Epithelial cell of esophagus (primary cell): ENCODE data around the gene MARCHF9.
A peak's percentile ranks its signal among the peaks of the same experiment; 100 is the strongest.

Source experiments
- DNase-seq: peaks from one replicate; pipeline ENCODE4 v3.0.0; 2010; ENCODE audit warnings: low read depth
- H3K4me3 ChIP-seq: 2 replicates; pipeline ENCODE4 v1.5.1; 2011; ENCODE audit warnings: mild to moderate bottlenecking, low read length, control low read depth
- TF ChIP-seq, protein P1 (sequence below): IDR thresholded peaks from 2 replicates; pipeline ENCODE4 v1.5.1; 2011; ENCODE audit warnings: low read depth, mild to moderate bottlenecking, low read length, control low read depth, inconsistent platforms; ENCODE audit not compliant: insufficient read depth; ENCODE audit errors: missing control alignments

The MARCHF9 gene

DNA sequence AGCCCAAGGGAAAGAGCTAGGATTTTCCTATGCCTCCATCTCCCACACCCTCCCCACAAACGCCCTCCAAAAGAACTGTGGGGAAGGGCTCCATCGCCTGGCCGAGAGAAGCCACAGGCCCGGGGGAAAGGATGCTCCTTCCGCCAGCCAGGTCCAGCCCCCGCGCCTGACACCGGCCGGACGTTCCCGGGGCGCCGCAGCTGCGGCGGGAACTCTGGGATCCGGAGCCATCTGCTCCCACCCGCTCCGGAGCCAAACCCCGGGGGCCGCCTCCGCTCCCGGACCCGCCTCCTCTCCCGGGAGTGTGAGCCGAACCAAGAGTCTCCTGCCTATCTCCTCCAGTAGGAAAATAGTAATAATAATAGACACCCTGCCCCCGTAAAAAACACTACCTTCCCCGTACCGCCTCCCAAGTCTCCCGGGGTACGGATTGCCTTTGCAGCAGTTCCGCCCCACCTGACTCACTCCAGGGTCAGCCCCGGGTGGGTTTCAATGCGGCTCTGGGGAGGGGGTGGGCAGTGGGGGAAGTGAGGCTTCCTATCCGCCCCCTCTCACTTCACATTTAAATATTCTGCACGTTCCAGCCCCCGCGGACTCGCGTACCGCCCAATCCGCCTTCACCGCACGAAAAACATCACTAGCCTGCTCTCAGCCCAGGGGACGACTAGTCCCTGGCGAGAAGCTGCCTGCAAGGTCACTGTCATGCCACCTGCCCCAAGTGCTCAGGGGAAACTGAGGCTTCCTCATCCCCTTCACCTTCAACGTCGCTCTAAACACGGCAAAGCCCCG is 18.8 kb upstream of the MARCHF9 start:
- no peak for DNase-seq
- H3K4me3 ChIP-seq = no peak overlapping the region
- TF ChIP-seq, protein P1, sequence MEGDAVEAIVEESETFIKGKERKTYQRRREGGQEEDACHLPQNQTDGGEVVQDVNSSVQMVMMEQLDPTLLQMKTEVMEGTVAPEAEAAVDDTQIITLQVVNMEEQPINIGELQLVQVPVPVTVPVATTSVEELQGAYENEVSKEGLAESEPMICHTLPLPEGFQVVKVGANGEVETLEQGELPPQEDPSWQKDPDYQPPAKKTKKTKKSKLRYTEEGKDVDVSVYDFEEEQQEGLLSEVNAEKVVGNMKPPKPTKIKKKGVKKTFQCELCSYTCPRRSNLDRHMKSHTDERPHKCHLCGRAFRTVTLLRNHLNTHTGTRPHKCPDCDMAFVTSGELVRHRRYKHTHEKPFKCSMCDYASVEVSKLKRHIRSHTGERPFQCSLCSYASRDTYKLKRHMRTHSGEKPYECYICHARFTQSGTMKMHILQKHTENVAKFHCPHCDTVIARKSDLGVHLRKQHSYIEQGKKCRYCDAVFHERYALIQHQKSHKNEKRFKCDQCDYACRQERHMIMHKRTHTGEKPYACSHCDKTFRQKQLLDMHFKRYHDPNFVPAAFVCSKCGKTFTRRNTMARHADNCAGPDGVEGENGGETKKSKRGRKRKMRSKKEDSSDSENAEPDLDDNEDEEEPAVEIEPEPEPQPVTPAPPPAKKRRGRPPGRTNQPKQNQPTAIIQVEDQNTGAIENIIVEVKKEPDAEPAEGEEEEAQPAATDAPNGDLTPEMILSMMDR = peak; percentile 21

DNA sequence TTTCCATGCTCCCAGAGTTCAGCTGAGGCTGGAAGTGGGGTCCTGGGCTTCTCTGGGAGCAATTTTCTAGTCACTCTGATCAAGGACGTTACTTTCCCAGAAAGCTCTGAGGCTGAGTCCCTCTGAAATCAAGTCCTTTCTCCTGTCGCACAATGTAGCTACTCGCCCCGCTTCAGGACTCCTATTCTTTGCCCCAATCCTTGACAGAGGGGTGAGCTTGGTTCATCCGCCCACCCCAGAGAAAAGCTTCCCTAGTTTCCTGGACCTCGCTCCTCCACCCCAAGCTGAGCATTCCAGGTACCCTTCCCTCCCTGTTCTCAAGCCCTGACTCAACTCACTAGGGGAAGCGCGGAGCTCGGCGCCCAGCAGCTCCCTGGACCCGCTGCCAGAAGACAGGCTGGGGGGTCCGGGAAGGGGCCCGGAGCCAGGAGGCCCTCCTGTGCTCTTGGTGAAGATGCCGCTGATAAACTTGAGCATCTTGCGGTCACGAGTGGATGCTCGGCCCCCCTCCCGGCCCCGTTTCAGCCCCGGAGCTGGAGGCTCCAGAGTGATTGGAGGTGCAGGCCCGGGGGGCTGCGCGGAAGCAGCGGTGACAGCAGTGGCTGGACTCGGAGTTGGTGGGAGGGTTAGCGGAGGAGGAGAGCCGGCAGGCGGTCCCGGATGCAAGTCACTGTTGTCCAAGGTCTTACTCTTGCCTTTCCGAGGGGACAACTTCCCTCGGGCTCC is 18.0 kb upstream of the MARCHF9 start:
- H3K4me3 ChIP-seq = no peak overlapping the region
- TF ChIP-seq, protein P1 = no peak
- no peak for DNase-seq

DNA sequence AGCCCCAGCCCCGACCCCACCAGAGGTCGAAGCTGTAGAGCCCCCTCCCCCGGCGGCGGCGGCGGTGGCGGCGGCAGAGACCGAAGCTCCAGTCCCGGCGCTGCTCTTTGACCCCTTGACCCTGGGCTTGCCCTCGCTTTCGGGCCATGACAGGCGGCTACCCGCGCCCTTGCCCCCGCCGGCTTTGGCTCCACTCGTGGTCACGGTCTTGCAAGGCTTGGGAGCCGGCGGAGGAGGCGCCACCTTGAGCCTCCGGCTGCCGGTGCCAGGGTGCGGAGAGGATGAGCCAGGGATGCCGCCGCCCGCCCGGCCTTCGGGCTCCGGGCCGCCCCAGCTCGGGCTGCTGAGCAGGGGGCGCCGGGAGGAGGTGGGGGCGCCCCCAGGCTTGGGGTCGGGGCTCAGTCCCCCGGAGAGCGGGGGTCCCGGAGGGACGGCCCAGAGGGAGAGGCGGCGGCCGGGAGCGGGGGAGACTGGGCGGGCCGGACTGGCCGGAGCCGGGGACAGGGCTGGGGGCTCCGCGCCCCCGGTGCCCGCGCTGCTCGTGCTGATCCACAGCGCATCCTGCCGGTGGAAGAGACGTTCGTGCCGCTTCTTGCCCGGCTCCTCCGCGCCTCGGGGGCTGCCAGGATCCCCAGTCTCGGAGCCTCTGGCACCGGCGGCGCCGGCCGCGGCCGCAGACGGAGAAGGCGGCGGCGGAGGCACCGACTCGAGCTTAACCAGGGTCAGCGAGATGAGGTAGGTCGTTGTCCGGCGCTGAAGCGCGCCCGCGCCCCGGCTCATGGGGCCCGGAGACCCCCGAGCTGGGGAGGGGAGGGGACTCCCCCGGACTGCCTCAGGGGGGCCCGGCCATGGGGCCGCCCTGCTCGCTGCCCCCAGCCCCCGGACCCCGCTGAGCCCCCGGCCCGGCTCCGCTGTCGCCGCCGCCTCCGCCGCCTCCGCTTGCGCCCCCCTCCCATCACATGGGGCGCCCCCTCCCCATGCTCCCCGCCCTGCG is 17.1 kb upstream of the MARCHF9 start:
- H3K4me3 ChIP-seq = no peak overlapping the region
- TF ChIP-seq, protein P1 = peak; percentile 16
- no peak for DNase-seq

DNA sequence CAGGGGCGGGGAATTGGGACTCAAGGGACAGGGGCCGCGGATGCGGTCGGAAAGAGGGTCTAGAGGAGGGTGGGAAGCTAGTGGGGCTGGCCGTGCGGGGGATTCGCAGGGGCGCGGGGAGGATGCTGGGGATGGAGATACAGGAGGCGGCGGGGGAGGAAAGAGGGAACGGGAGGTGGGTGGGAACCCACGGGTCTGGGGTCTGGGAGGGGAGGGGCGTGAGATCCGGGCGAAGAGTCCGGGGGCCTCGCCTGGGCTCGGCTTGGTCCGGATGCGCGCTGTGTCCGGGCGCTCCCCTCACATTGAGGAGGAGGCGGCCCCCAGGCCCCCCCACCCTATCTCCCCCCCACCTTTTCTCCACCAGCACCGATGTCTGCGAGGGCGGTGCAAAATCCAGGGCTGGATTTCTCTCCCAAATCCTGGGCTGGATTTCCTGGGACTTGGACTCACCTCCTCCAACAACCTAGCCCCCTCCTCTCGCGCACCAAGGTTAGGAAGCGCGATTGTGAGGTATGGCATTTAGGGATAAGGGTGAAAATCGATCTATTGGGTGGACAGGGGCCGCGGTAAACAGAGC is 16.2 kb upstream of the MARCHF9 start, which contains the start of gene AGAP2:
AGAP2 (minus strand) TSS at position 82 of the 577 bp plus-strand sequence. CDS start 496 bp downstream, outside the sequence.
- TF ChIP-seq, protein P1 = no peak
- H3K4me3 ChIP-seq = no peak within 1 kb of the TSS
- no peak for DNase-seq

DNA sequence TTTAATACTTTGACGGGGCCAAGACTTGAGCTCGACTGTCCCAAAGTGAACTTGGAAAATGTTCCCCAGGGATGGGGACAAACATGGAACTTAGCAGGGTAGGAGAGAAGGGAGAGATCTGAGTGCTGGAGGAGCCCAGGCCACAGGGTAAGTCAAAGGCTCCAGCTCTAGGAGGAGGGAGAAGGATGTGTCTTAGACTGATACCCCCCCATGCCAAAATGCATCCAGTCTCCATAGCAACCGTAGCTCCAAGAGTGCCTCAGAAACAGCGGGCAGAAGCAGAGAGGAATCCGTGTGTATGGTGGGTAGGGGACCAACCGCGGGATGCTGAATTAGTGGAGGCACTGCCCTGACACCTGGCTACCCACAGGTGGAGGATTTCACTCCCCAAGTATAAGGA is 15.5 kb upstream of the MARCHF9 start:
- no peak for DNase-seq
- TF ChIP-seq, protein P1 = no peak
- H3K4me3 ChIP-seq = no peak overlapping the region

DNA sequence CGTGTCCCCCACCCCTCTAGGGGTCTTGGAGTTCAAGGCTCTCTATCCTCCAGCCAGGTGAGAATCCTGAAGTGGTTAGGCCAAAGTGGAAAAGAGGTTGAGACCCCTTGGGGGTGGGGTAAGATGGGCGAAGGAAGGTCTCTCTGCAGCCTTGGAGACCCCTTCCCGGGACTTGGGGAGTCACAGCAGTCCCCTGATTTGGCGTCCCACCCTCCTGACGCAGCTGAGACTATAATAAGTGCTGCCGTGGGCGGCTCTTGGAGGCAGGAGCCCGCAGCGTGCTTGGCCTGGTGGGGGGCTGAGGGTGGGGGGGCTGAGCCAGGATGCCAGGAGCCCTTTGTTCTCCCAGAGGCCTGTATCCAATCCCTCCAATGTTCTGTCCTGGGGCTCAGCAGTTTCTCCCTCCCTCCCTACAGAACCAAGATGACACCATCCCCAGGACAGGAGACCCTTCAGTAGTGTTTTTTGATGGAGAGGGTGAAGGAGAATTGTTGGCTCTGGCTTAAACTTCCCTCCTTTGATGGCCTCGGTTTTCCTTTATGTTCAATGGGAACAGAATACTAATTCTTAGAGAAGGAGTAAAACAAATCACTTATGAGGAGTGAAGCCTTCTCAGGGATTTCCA is 14.9 kb upstream of the MARCHF9 start:
- DNase-seq = no peak
- H3K4me3 ChIP-seq = no peak overlapping the region
- TF ChIP-seq, protein P1 = no peak
